Measurements from ENCODE around the gene HOXA13.

GRCh38 chr7:27209933-27210440 is 10.1 kb upstream of the HOXA13 start:
- no peak for TF ChIP-seq CTCF (IDR thresholded peaks at IDR 0.05; ENCODE audit: poor library complexity)
- TF ChIP-seq EZH2phosphoT487 (IDR thresholded peaks at IDR 0.05; ENCODE audit: low read depth, severe bottlenecking, unreplicated experiment), result no peak

Measured in hepatocyte (in vitro differentiated cells).